Heart left ventricle (tissue), 13 donors: ENCODE measurements around the gene HMCN2.
"Not testable (repeated sequence)": the region's sequence is repeated elsewhere in the genome, so short reads cannot be mapped to it uniquely, and the experiment has no call there.

ENCODE experiments used
- CTCF ChIP-seq, 12 donors: fragments of 200-600 bp; sonication (generic) in 4 of 12; IDR thresholded peaks; one replicate each; pipeline versions ENCODE4 v1.5.0 to v1.8.0; 2018 to 2022; ENCODE audit warnings: antibody characterized with exemption in 12 of 12, mild to moderate bottlenecking in 5 of 12
- POLR2A ChIP-seq, 2 donors: fragments of 450-650 bp; IDR thresholded peaks; one replicate each; pipeline ENCODE4 v1.6.1; 2017; ENCODE audit warnings: antibody characterized with exemption in 2 of 2, mild to moderate bottlenecking in 2 of 2, moderate library complexity in 2 of 2
- donor health status: ischemic (EF 13 %, LVEDD 7.1; RV severe dilation, severe dysfunction).
- donor health status: DM: no; HTN: yes; CAD: no.
- donor health status: DM: no; HTN: no; CAD: no.
- donor health status: ischemic (EF 25% LVEDD 6.9; RV normal size, moderate dysfunction).
- donor health status: ischemic (EF 25% LVEDD 5.7; RV mildly dilated, moderate dysfunction).
- donor health status: ischemic (EF 35%, LVEDD 5.7; RV mildly dilated, moderate dysfunction).
- donor health status: nonischemic (EF 11% LVEDD 7.7; RV severe dilation, severe dysfunction).
- donor health status: DM: yes; HTN: yes; CAD: no.
- donor health status: PGD.
- donor health status: ischemic (EF 29% LVEDD 5.4; RV normal size, mild dysfunction).
- donor health status: nonischemic (EF 23%, LVEDD 6.1; RV moderate dilation, normal function).

- TF ChIP-seq CTCF, POLR2A (IDR thresholded peaks at IDR 0.05): not testable (repeated sequence)
These were observed 136.2 kb downstream of the HMCN2 start for GRCh38 chr9:130401742-130402141.
